K562 (cell line): ENCODE results near the gene HLF. TPM values are rescaled to one million over a fixed set of nuclear protein-coding genes. Genes with fewer than 3 reads are reported as not detected.

Experiments
- ATAC-seq: fragments of 200-7000 bp; cut with Tn5 transposase; 3 replicates; pipeline ENCODE4 v1.9.1; 2020; ENCODE audit warnings: moderate library complexity
- BruUV-seq: library from RNA; stranded (reverse); fragments of 400-500 nt; replicated peaks from 2 replicates; lab custom pipeline; 2021; lab: Mats Ljungman, UMichigan
- CTCF ChIA-PET: fragments of 300-600 bp; formaldehyde crosslinking; extraction: SDS; loops from one replicate; lab custom pipeline; 2021; ENCODE audit warnings: low intra/inter-chr PET ratio; lab: Yijun Ruan, JAX
- POLR2A ChIA-PET: fragments of 300-600, 350-650 bp; sonication (Branson Sonifier 250); formaldehyde crosslinking; extraction: SDS; loops from one replicate; lab custom pipeline; 2021; ENCODE audit warnings: antibody characterized with exemption, inconsistent platforms; lab: Yijun Ruan, JAX
- DNase-seq, 4 experiments: peaks; one replicate each; pipeline versions ENCODE4 v3.0.0 to v3.0.0-alpha.2; 2011 to 2018; ENCODE audit warnings: low spot score in 3 of 4, mixed read lengths in 3 of 4; ENCODE audit errors: extremely low read depth in 1 of 4
- FAIRE-seq: peaks from 2 replicates; lab custom pipeline; 2011; peaks lifted over from hg19 to GRCh38; lab: Jason Lieb, UNC
- H2AFZ ChIP-seq: 2 replicates; pipeline ENCODE4 v1.6.0; 2011; ENCODE audit warnings: low read depth, low read length, control low read depth, inconsistent platforms
- H3K27ac ChIP-seq: fragments of 200-600 bp; 3 replicates; pipeline ENCODE4 v1.8.0; 2011; ENCODE audit warnings: low read depth, mild to moderate bottlenecking, control low read depth, inconsistent platforms, low read length, moderate library complexity, mixed read lengths; ENCODE audit errors: extremely low read depth
- H3K27me3 ChIP-seq, 2 experiments: fragments of 300-600 bp in 1 of 2; 2 replicates in 1 of 2; 3 replicates in 1 of 2; pipeline versions ENCODE4 v1.6.0 to v1.8.0; 2011; ENCODE audit warnings: inconsistent platforms in 2 of 2, low read length in 2 of 2, mild to moderate bottlenecking in 1 of 2, mixed read lengths in 1 of 2, moderate library complexity in 1 of 2; ENCODE audit not compliant: control insufficient read depth in 2 of 2, insufficient read depth in 2 of 2
- H3K36me3 ChIP-seq: fragments of 300-600 bp; 3 replicates; pipeline ENCODE4 v1.8.0; 2011; ENCODE audit warnings: mild to moderate bottlenecking, low read length, inconsistent platforms; ENCODE audit not compliant: control insufficient read depth, insufficient read depth
- H3K4me1 ChIP-seq, 2 experiments: fragments of 200-600 bp in 1 of 2; replicated peaks in 1 of 2; 2 replicates in 1 of 2; 3 replicates in 1 of 2; pipeline versions ENCODE4 v1.5.1 to v1.8.0; 2011; ENCODE audit warnings: inconsistent platforms in 2 of 2, low read length in 2 of 2, mild to moderate bottlenecking in 1 of 2, mixed read lengths in 1 of 2, moderate library complexity in 1 of 2; ENCODE audit not compliant: control insufficient read depth in 2 of 2, insufficient read depth in 2 of 2
- H3K4me2 ChIP-seq: 2 replicates; pipeline ENCODE4 v1.6.1; 2011; ENCODE audit warnings: low read length, control low read depth, inconsistent platforms, mixed read lengths; ENCODE audit not compliant: insufficient read depth
- H3K4me3 ChIP-seq: fragments of 200-600 bp; sonication (generic), shearing (Covaris generic); 2 replicates; pipeline ENCODE4 v1.5.1; 2016; ENCODE audit warnings: control low read depth, inconsistent platforms
- H3K79me2 ChIP-seq: fragments of 200-600 bp; 3 replicates; pipeline ENCODE4 v1.8.0; 2011; ENCODE audit warnings: low read length, inconsistent platforms; ENCODE audit not compliant: control insufficient read depth, insufficient read depth
- H3K9ac ChIP-seq, 2 experiments: 2 replicates each; pipeline versions ENCODE4 v1.6.0 to v1.6.1; 2011; ENCODE audit warnings: low read depth in 2 of 2, low read length in 2 of 2, control low read depth in 1 of 2, inconsistent platforms in 1 of 2, mild to moderate bottlenecking in 1 of 2, mixed read lengths in 1 of 2; ENCODE audit not compliant: insufficient read depth in 1 of 2
- H3K9me1 ChIP-seq: one replicate; pipeline ENCODE4 v1.6.0; 2011; ENCODE audit warnings: inconsistent platforms, mild to moderate bottlenecking, low read length, moderate library complexity; ENCODE audit not compliant: control insufficient read depth, insufficient read depth
- H3K9me3 ChIP-seq: replicated peaks from 2 replicates; pipeline ENCODE4 v1.5.1; 2011; ENCODE audit warnings: low read depth, low read length, inconsistent platforms; ENCODE audit not compliant: control insufficient read depth, insufficient read depth
- H4K20me1 ChIP-seq: replicated peaks from 2 replicates; pipeline ENCODE4 v1.6.1; 2011; ENCODE audit warnings: low read length, inconsistent platforms, mixed read lengths; ENCODE audit not compliant: control insufficient read depth, insufficient read depth
- CHD4 ChIP-seq: fragments of 200-600 bp; sonication (generic); IDR thresholded peaks from 3 replicates; pipeline ENCODE4 v1.6.1; 2012; ENCODE audit warnings: low read depth, mild to moderate bottlenecking, mixed read lengths, low read length, inconsistent platforms; ENCODE audit not compliant: insufficient read depth, insufficient replicate concordance, poor library complexity, severe bottlenecking
- E2F3 ChIP-seq: fragments of 250-450 bp; sonication (Bioruptor Pico); IDR thresholded peaks from 2 replicates; pipeline ENCODE4 v1.4.0; 2020; ENCODE audit warnings: mild to moderate bottlenecking
- PCBP2 ChIP-seq: fragments of 200-400 bp; formaldehyde crosslinking; IDR thresholded peaks from 2 replicates; pipeline ENCODE4 v1.6.1; 2018; ENCODE audit warnings: low read length, low read depth, mild to moderate bottlenecking, moderate library complexity; ENCODE audit not compliant: poor library complexity, severe bottlenecking
- PRMT5 ChIP-seq: sonication (generic); formaldehyde crosslinking; IDR thresholded peaks from 2 replicates; pipeline ENCODE4 v1.5.0; 2020; ENCODE audit warnings: missing genetic modification reagents
- SP2 ChIP-seq: IDR thresholded peaks from 2 replicates; pipeline ENCODE4 v1.6.1; 2011; ENCODE audit warnings: mild to moderate bottlenecking, low read depth, low read length, moderate library complexity; ENCODE audit not compliant: poor library complexity, severe bottlenecking; ENCODE audit errors: extremely low read depth
- ZBTB17 ChIP-seq: fragments of 450-650 bp; formaldehyde crosslinking; IDR thresholded peaks from 2 replicates; pipeline ENCODE4 v1.4.0; 2020; ENCODE audit warnings: mild to moderate bottlenecking
- WGBS: fragments of 100-300 bp; shearing (Covaris generic); methylation state at CpG from one replicate; pipeline ENCODE4 v1.1.6; 2016; ENCODE audit warnings: low coverage, mixed read lengths; ENCODE audit not compliant: insufficient coverage; ENCODE audit errors: missing lambda C conversion rate; 5-methylcytosine and 5-hydroxymethylcytosine counted together
- in situ Hi-C: fragments of 300-500 bp; cut with MboI; formaldehyde crosslinking; loops from 4 replicates; pipeline ENCODE4 v1.15.0; 2018; ENCODE audit warnings: inconsistent platforms, mixed read lengths
- intact Hi-C: fragments of 100-400 bp; cut with micrococcal nuclease; formaldehyde crosslinking; loops from 2 replicates; pipeline ENCODE4 v1.14.2; 2022
- polyA plus RNA-seq, 8 experiments: library from polyadenylated mRNA; depleted of rRNA in 4 of 8; stranded (reverse) in 5 of 8; unstranded in 3 of 8; fragments of >200 nt; fragmentation: Nextera tagmentation in 2 of 8; fragmentation: Illumina TruSeq in 1 of 8; extraction: Ambion mirVana in 2 of 8; extraction: Trizol in 1 of 8; gene quantifications; 2 replicates each; pipeline versions ENCODE4 v1.2.1 to v1.2.3, GENCODE V29; 2011 to 2014; ENCODE audit warnings: inconsistent platforms in 1 of 8, missing spikeins in 1 of 8
- total RNA-seq, 7 experiments: library from RNA; depleted of rRNA in 6 of 7; stranded (reverse); fragments of >200 nt in 6 of 7; fragmentation: Illumina TruSeq in 2 of 7; extraction: Trizol in 2 of 7; gene quantifications; 2 replicates each; pipeline versions ENCODE4 v1.2.1 to v1.2.3, GENCODE V29; 2011 to 2021; ENCODE audit warnings: low replicate concordance in 1 of 7
- TF ChIP-seq, protein P1 (sequence below): IDR thresholded peaks from 2 replicates; pipeline ENCODE4 v1.6.1; 2016; ENCODE audit warnings: missing genetic modification characterization, missing compliant biosample characterization

Gene HLF
- total and polyA plus RNA-seq, 9 of the 15 experiments (the other 6 are each of a cell fraction or from before 2014, with no cell fraction given): 0.03 to 0.24 (median 0.09) TPM

DNA sequence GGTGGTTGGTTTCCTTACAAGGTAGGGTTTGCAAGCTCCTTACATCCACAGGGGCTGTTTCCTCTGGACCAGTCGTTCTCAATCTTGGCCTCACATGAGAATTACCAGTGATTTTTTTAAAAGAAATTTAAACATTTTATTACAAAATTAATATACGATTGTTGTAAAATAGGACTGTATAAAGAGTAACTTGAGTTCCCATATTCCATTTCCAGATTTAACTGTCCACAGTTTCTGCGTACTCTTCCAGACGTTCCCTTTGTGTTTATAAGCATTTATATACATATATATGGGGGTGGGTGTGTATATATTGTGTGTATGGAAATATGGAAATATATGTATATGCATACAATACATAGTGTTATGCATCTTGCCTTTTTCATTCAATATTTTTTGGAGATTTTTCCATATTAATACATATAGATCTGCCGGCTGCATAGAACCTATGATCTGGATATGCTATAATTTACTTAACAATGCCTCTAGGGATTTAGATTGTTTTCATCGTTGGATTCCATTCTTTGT lies 31.5 kb downstream of the HLF start:
- WGBS: 5% methylated on average over 6 of the region's 6 CpGs
- no peak overlapping the region for H3K27ac ChIP-seq
- H3K4me1 ChIP-seq: no peaks in the 10 kb centered on the region
- ChIA-PET POLR2A (interaction anchor here (1.1 kb wide), 2 partner anchors 14 to 422 kb away, joined by 3 to 4 read pairs; no protein-coding TSS in a partner anchor), CTCF (interaction anchor here (1.0 to 1.4 kb wide), 2 partner anchors 218 to 303 kb away, joined by 3 to 4 read pairs; no protein-coding TSS in a partner anchor)
- in situ Hi-C loops (no loop called here), intact Hi-C loops (loop anchor here (2.0 to 5.0 kb wide), 2 partner anchors 244 to 303 kb away; no protein-coding TSS in a partner anchor)
- BruUV-seq: no TSS peak
- H3K4me2 ChIP-seq: no peak overlapping the region
- H3K4me3 ChIP-seq: no peak overlapping the region
- H3K9me1 ChIP-seq: no peaks in the 10 kb centered on the region
- no peak overlapping the region for H3K9ac ChIP-seq
- no peak for DNase-seq
- TF ChIP-seq E2F3: no peak
- TF ChIP-seq PRMT5 (CRISPR knock-in tag): no peak
- TF ChIP-seq PCBP2: no peak
- no peak for TF ChIP-seq SP2
- no peak for TF ChIP-seq CHD4
- TF ChIP-seq, protein P1, sequence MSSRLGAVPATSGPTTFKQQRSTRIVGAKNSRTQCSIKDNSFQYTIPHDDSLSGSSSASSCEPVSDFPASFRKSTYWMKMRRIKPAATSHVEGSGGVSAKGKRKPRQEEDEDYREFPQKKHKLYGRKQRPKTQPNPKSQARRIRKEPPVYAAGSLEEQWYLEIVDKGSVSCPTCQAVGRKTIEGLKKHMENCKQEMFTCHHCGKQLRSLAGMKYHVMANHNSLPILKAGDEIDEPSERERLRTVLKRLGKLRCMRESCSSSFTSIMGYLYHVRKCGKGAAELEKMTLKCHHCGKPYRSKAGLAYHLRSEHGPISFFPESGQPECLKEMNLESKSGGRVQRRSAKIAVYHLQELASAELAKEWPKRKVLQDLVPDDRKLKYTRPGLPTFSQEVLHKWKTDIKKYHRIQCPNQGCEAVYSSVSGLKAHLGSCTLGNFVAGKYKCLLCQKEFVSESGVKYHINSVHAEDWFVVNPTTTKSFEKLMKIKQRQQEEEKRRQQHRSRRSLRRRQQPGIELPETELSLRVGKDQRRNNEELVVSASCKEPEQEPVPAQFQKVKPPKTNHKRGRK (tag): no peak
- no peak for TF ChIP-seq ZBTB17 (CRISPR knock-in tag)
- TF ChIP-seq, all 486 proteins: peak for 0
- FAIRE-seq (no peak), ATAC-seq (no peak)
- Histone ChIP-seq H4K20me1 (no peaks in the 10 kb centered on the region), H3K27me3 (peaks cover 0 to 4% of the 10 kb centered on the region in 2 experiments; a peak in 2 of 5 replicates), H2AFZ (no peak overlapping the region), H3K9me3 (no peaks in the 10 kb centered on the region), H3K36me3 (no peaks in the 10 kb centered on the region), H3K79me2 (no peaks in the 10 kb centered on the region)
